ENCODE data around the gene HSD11B2. TPM values are rescaled to one million over a fixed set of nuclear protein-coding genes. Genes with fewer than 3 reads are reported as not detected.

Gene HSD11B2
- total and polyA plus RNA-seq, 10 of the 15 experiments (the other 5 are each of a cell fraction or from before 2014, with no cell fraction given) = 0.09 to 0.34 (median 0.21) TPM; not detected in 2

- peaks cover 13 to 15% of the 10 kb centered on the region in 2 experiments; a peak in 3 of 4 replicates for H3K36me3 ChIP-seq (ENCODE audit: control insufficient read depth in 2 of 2, insufficient read depth in 2 of 2, low read length in 1 of 2)
- intact Hi-C loops (cut with micrococcal nuclease; ENCODE audit: unreplicated experiment) (no loop called here), in situ Hi-C loops (cut with MboI) (no loop called here)
Measured at GRCh38 chr16:67456391-67457081, 25.6 kb downstream of the HSD11B2 start.

More at GRCh38 chr16:67456391-67457081, 25.6 kb downstream of the HSD11B2 start:
- Histone ChIP-seq H3K4me3 (no peak overlapping the region), H3K9me3 (replicated peaks; ENCODE audit: control insufficient read depth, insufficient read depth, low read length) (no peaks in the 10 kb centered on the region), H4K20me1 (ENCODE audit: control insufficient read depth, insufficient read depth) (peaks cover 7% of the 10 kb centered on the region; the same call in 1 of the 2 replicates), H3K4me2 (ENCODE audit: control insufficient read depth, insufficient read depth) (no peak overlapping the region), H3K27me3 (replicated peaks in 1 of 2; ENCODE audit: control insufficient read depth in 2 of 2, insufficient read depth in 2 of 2, low read length in 1 of 2) (no peaks in the 10 kb centered on the region), H3K9ac (ENCODE audit: control insufficient read depth, insufficient read depth, low read length) (no peak overlapping the region), H3K27ac (ENCODE audit: control insufficient read depth, insufficient read depth) (no peak overlapping the region), H3K4me1 (ENCODE audit: control insufficient read depth, insufficient read depth, low read length) (no peaks in the 10 kb centered on the region), H3K79me2 (ENCODE audit: control insufficient read depth, insufficient read depth, low read length) (no peaks in the 10 kb centered on the region), H2AFZ (ENCODE audit: control insufficient read depth, low read depth, low read length) (no peak overlapping the region)
- ChIA-PET CTCF (interaction anchor here (0.8 to 3.2 kb wide), 9 partner anchors 8 to 203 kb away, joined by 3 to 13 read pairs (median 5); partner anchors contain the start of genes ACD and ATP6V0D1), POLR2A (no interaction called here), SMC1A (ENCODE audit: uncharacterized antibody, unreplicated experiment) (interaction anchor here (0.6 kb wide), 1 partner anchor 64 kb away, joined by 3 read pairs; no protein-coding TSS in a partner anchor), RAD21 (ENCODE audit: unreplicated experiment) (interaction anchor here (2.4 kb wide), 1 partner anchor 29 kb away, joined by 13 read pairs; no protein-coding TSS in a partner anchor)
- FAIRE-seq = no peak
- 75% methylated on average over 6 of the region's 6 CpGs for WGBS (ENCODE audit: insufficient coverage, insufficient replicate concordance, low lambda C conversion rate, missing lambda C conversion rate)
- TF ChIP-seq CTCF (IDR thresholded peaks at IDR 0.05 in 2 of 3, conservative IDR thresholded peaks at IDR 0.05 in 1 of 3; ENCODE audit: control insufficient read depth in 2 of 3, extremely low read depth in 1 of 3, insufficient read depth in 1 of 3, low read depth in 3 of 3, low read length in 3 of 3) (peak in 2 of 3 experiments; percentile 22 to 28; a peak in 3 of 6 replicates), MXI1 (IDR thresholded peaks at IDR 0.05; ENCODE audit: low read depth, low read length) (no peak), HDGF (IDR thresholded peaks at IDR 0.05) (no peak), EP300 (IDR thresholded peaks at IDR 0.05; ENCODE audit: borderline replicate concordance in 1 of 2, control insufficient read depth in 1 of 2, low read depth in 2 of 2, low read length in 2 of 2) (no peak), CHD4 (IDR thresholded peaks at IDR 0.05) (no peak)
- DNase-seq (ENCODE audit: low read depth, low spot score) = no peak
- BruUV-seq (replicated peaks) = no TSS peak
- peak; percentile 52 for ATAC-seq
